HEK293 (cell line): ENCODE measurements around the gene MPDU1.

Experiments used
- CTCF ChIA-PET: fragments of 350-600 bp; formaldehyde crosslinking; extraction: SDS; loops from one replicate; lab custom pipeline; 2021; ENCODE audit warnings: antibody characterized with exemption; lab: Yijun Ruan, JAX
- POLR2A ChIA-PET: fragments of 300-600 bp; formaldehyde crosslinking; extraction: SDS; loops from one replicate; lab custom pipeline; 2020; ENCODE audit warnings: antibody characterized with exemption, inconsistent platforms; lab: Yijun Ruan, JAX
- H3K27ac ChIP-seq: fragments of 200-500 bp; sonication (Bioruptor generic); 2 replicates; pipeline ENCODE4 v1.5.1; 2014; ENCODE audit warnings: low read depth, low read length, control low read depth, inconsistent platforms; ENCODE audit errors: extremely low read depth
- H3K36me3 ChIP-seq, 2 experiments: fragments of 200-500 bp in 1 of 2; sonication (Bioruptor generic) in 1 of 2; 1 replicate in 1 of 2; 2 replicates in 1 of 2; pipeline ENCODE4 v1.5.1; 2014 to 2017; ENCODE audit warnings: inconsistent platforms in 2 of 2, low read length in 2 of 2; ENCODE audit not compliant: control insufficient read depth in 2 of 2, insufficient read depth in 1 of 2
- H3K4me1 ChIP-seq: fragments of 200-500 bp; sonication (Bioruptor generic); 2 replicates; pipeline ENCODE4 v1.5.1; 2014; ENCODE audit warnings: mild to moderate bottlenecking, low read length, inconsistent platforms; ENCODE audit not compliant: control insufficient read depth, insufficient read depth
- H3K4me3 ChIP-seq: 2 replicates; pipeline ENCODE4 v1.5.1; 2011; ENCODE audit warnings: low read depth, mild to moderate bottlenecking, control low read depth, low read length, moderate library complexity
- H3K9me3 ChIP-seq: fragments of 200-500 bp; sonication (Bioruptor generic); 2 replicates; pipeline ENCODE4 v1.5.1; 2014; ENCODE audit warnings: low read depth, low read length, inconsistent platforms; ENCODE audit not compliant: control insufficient read depth, insufficient read depth
- ELK4 ChIP-seq: IDR thresholded peaks from 2 replicates; pipeline ENCODE4 v1.6.1; 2011; ENCODE audit warnings: mild to moderate bottlenecking, low read depth, low read length, borderline replicate concordance
- IKZF3 ChIP-seq: fragments of 450-650 bp; IDR thresholded peaks from 2 replicates; pipeline ENCODE4 v1.5.0; 2018; ENCODE audit warnings: missing biosample characterization, mild to moderate bottlenecking, missing genetic modification characterization, moderate library complexity
- MZF1 ChIP-seq: fragments of 450-650 bp; formaldehyde crosslinking; IDR thresholded peaks from 2 replicates; pipeline ENCODE4 v1.5.1; 2017; ENCODE audit warnings: missing biosample characterization, missing genetic modification characterization, borderline replicate concordance
- OSR2 ChIP-seq: fragments of 450-650 bp; formaldehyde crosslinking; IDR thresholded peaks from 2 replicates; pipeline ENCODE4 v1.5.1; 2016; ENCODE audit warnings: missing biosample characterization, missing genetic modification characterization
- PRDM4 ChIP-seq: fragments of 450-650 bp; formaldehyde crosslinking; IDR thresholded peaks from 2 replicates; pipeline ENCODE4 v1.5.1; 2017; ENCODE audit warnings: missing biosample characterization, missing genetic modification characterization
- ZNF19 ChIP-seq: fragments of 450-650 bp; formaldehyde crosslinking; IDR thresholded peaks from 2 replicates; pipeline ENCODE4; 2016; ENCODE audit warnings: missing biosample characterization, missing genetic modification characterization, low read depth
- ZNF266 ChIP-seq: fragments of 450-650 bp; formaldehyde crosslinking; IDR thresholded peaks from 2 replicates; pipeline ENCODE4 v1.5.1; 2016; ENCODE audit warnings: missing biosample characterization, missing genetic modification characterization, low read depth
- ZNF274 ChIP-seq, 2 experiments: fragments of 200-500 bp in 1 of 2; fragments of 450-650 bp in 1 of 2; sonication (Bioruptor generic) in 1 of 2; formaldehyde crosslinking in 1 of 2; IDR thresholded peaks; 2 replicates each; pipeline versions ENCODE4 v1.5.1 to v1.6.1; 2014 to 2016; ENCODE audit warnings: borderline replicate concordance in 1 of 2, inconsistent platforms in 1 of 2, low read length in 1 of 2, missing biosample characterization in 1 of 2, missing genetic modification characterization in 1 of 2
- ZNF350 ChIP-seq: fragments of 450-650 bp; formaldehyde crosslinking; IDR thresholded peaks from 2 replicates; pipeline ENCODE4 v1.5.0; 2017; ENCODE audit warnings: missing biosample characterization, mild to moderate bottlenecking, missing genetic modification characterization
- ZNF561 ChIP-seq: fragments of 450-650 bp; IDR thresholded peaks from 2 replicates; pipeline ENCODE4 v1.5.1; 2018; ENCODE audit warnings: missing biosample characterization, missing genetic modification characterization, borderline replicate concordance
- ZNF654 ChIP-seq: fragments of 450-650 bp; formaldehyde crosslinking; IDR thresholded peaks from 2 replicates; pipeline ENCODE4 v1.5.1; 2016; ENCODE audit warnings: low read depth, missing biosample characterization, missing genetic modification characterization
- ZNF660 ChIP-seq: fragments of 450-650 bp; IDR thresholded peaks from 2 replicates; pipeline ENCODE4 v1.5.1; 2018; ENCODE audit warnings: missing biosample characterization, mild to moderate bottlenecking, missing genetic modification characterization
- ZNF664 ChIP-seq: fragments of 450-650 bp; formaldehyde crosslinking; IDR thresholded peaks from 2 replicates; pipeline ENCODE4 v1.5.1; 2016; ENCODE audit warnings: missing biosample characterization, missing genetic modification characterization
- ZNF707 ChIP-seq: fragments of 450-650 bp; formaldehyde crosslinking; IDR thresholded peaks from 2 replicates; pipeline ENCODE4 v1.5.1; 2016; ENCODE audit warnings: missing biosample characterization, missing genetic modification characterization
- ZNF747 ChIP-seq: fragments of 450-650 bp; formaldehyde crosslinking; IDR thresholded peaks from 2 replicates; pipeline ENCODE4 v1.5.1; 2016; ENCODE audit warnings: missing biosample characterization, missing genetic modification characterization
- TF ChIP-seq, protein P1 (sequence below): fragments of 450-650 bp; formaldehyde crosslinking; IDR thresholded peaks from 2 replicates; pipeline ENCODE4 v1.5.1; 2016; ENCODE audit warnings: missing biosample characterization, missing genetic modification characterization
- TF ChIP-seq, protein P2 (sequence below): fragments of 450-650 bp; formaldehyde crosslinking; IDR thresholded peaks from 2 replicates; pipeline ENCODE4 v1.5.1; 2016; ENCODE audit warnings: missing biosample characterization, missing genetic modification characterization
- TF ChIP-seq, protein P3 (sequence below): fragments of 450-650 bp; IDR thresholded peaks from 2 replicates; pipeline ENCODE4 v1.5.1; 2018; ENCODE audit warnings: missing biosample characterization, missing genetic modification characterization
- TF ChIP-seq, protein P4 (sequence below): fragments of 450-650 bp; formaldehyde crosslinking; IDR thresholded peaks from 2 replicates; pipeline ENCODE4 v1.5.1; 2016; ENCODE audit warnings: missing biosample characterization, missing genetic modification characterization
- TF ChIP-seq, protein P5 (sequence below): fragments of 450-650 bp; formaldehyde crosslinking; IDR thresholded peaks from 2 replicates; pipeline ENCODE4 v1.5.1; 2017; ENCODE audit warnings: missing biosample characterization, missing genetic modification characterization
- TF ChIP-seq, protein P6 (sequence below): fragments of 450-650 bp; formaldehyde crosslinking; conservative IDR thresholded peaks from 2 replicates; pipeline ENCODE4 v1.5.1; 2016; ENCODE audit warnings: low read depth, missing biosample characterization, missing genetic modification characterization

The MPDU1 gene

DNA sequence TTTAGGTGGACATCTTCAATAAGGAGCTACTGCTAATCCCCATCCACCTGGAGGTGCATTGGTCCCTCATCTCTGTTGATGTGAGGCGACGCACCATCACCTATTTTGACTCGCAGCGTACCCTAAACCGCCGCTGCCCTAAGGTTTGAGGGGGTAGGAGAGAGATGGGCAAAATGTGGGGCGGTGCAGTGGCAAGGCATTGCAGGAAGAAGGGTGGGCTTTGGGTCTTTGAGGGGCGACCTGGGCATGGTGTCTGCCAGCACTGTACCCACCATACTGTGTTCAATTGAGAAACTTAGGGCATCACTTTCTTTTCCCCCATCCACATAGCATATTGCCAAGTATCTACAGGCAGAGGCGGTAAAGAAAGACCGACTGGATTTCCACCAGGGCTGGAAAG, 13.3 kb upstream of the MPDU1 start (continued):
- no peak for TF ChIP-seq ZNF747 (tag by site-specific recombination)

DNA sequence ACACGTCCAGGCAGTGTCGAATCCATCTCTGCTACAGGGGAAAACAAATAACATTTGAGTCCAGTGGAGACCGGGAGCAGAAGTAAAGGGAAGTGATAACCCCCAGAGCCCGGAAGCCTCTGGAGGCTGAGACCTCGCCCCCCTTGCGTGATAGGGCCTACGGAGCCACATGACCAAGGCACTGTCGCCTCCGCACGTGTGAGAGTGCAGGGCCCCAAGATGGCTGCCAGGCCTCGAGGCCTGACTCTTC, 11.4 kb upstream of the MPDU1 start:
- Histone ChIP-seq H3K4me1 (peaks cover 5% of the 10 kb centered on the region), H3K4me3 (peak overlapping the region; percentile 47), H3K9me3 (no peaks in the 10 kb centered on the region), H3K36me3 (peaks cover 63 to 81% of the 10 kb centered on the region in 2 experiments), H3K27ac (peak overlapping the region; percentile 80)
- CTCF ChIA-PET = interaction anchor here (4.1 kb wide), 1 partner anchor 12 kb away, joined by 35 read pairs; the partner anchor contains the start of gene SENP3
- POLR2A ChIA-PET = interaction anchor here (0.6 to 8.2 kb wide), 10 partner anchors 11 to 360 kb away, joined by 3 to 98 read pairs (median 11); partner anchors contain the start of genes CNTROB, FXR2, MPDU1 and NEURL4
- 0 out of 2 replicates have a peak, but pooled peaks have one; percentile 6 for TF ChIP-seq ZNF660
- 0 out of 2 replicates have a peak, but pooled peaks have one; percentile 13 for TF ChIP-seq ZNF561 (tag by site-specific recombination)
- TF ChIP-seq ZNF664 = no peak
- TF ChIP-seq ZNF274 (IDR thresholded peaks at IDR 0.05; ENCODE audit: low read length) = no peak
- TF ChIP-seq ZNF274 (tag by site-specific recombination; IDR thresholded peaks at IDR 0.05; ENCODE audit: borderline replicate concordance) = no peak
- TF ChIP-seq, protein P1, sequence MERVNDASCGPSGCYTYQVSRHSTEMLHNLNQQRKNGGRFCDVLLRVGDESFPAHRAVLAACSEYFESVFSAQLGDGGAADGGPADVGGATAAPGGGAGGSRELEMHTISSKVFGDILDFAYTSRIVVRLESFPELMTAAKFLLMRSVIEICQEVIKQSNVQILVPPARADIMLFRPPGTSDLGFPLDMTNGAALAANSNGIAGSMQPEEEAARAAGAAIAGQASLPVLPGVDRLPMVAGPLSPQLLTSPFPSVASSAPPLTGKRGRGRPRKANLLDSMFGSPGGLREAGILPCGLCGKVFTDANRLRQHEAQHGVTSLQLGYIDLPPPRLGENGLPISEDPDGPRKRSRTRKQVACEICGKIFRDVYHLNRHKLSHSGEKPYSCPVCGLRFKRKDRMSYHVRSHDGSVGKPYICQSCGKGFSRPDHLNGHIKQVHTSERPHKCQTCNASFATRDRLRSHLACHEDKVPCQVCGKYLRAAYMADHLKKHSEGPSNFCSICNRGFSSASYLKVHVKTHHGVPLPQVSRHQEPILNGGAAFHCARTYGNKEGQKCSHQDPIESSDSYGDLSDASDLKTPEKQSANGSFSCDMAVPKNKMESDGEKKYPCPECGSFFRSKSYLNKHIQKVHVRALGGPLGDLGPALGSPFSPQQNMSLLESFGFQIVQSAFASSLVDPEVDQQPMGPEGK (tag by site-specific recombination) = peak; percentile 66
- TF ChIP-seq, protein P2, sequence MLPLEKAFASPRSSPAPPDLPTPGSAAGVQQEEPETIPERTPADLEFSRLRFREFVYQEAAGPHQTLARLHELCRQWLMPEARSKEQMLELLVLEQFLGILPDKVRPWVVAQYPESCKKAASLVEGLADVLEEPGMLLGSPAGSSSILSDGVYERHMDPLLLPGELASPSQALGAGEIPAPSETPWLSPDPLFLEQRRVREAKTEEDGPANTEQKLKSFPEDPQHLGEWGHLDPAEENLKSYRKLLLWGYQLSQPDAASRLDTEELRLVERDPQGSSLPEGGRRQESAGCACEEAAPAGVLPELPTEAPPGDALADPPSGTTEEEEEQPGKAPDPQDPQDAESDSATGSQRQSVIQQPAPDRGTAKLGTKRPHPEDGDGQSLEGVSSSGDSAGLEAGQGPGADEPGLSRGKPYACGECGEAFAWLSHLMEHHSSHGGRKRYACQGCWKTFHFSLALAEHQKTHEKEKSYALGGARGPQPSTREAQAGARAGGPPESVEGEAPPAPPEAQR (tag by site-specific recombination) = no peak
- no peak for TF ChIP-seq ZNF707 (tag by site-specific recombination)
- TF ChIP-seq, protein P3, sequence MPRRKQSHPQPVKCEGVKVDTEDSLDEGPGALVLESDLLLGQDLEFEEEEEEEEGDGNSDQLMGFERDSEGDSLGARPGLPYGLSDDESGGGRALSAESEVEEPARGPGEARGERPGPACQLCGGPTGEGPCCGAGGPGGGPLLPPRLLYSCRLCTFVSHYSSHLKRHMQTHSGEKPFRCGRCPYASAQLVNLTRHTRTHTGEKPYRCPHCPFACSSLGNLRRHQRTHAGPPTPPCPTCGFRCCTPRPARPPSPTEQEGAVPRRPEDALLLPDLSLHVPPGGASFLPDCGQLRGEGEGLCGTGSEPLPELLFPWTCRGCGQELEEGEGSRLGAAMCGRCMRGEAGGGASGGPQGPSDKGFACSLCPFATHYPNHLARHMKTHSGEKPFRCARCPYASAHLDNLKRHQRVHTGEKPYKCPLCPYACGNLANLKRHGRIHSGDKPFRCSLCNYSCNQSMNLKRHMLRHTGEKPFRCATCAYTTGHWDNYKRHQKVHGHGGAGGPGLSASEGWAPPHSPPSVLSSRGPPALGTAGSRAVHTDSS (tag by site-specific recombination) = no peak
- no peak for TF ChIP-seq ZNF654 (tag by site-specific recombination)
- TF ChIP-seq MZF1 (tag by site-specific recombination) = no peak
- no peak; the same call in 1 of the 2 replicates for TF ChIP-seq PRDM4 (tag by site-specific recombination)
- TF ChIP-seq, protein P4, sequence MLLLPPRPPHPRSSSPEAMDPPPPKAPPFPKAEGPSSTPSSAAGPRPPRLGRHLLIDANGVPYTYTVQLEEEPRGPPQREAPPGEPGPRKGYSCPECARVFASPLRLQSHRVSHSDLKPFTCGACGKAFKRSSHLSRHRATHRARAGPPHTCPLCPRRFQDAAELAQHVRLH (tag by site-specific recombination) = peak; percentile 98
- no peak for TF ChIP-seq ZNF19
- TF ChIP-seq, protein P5, sequence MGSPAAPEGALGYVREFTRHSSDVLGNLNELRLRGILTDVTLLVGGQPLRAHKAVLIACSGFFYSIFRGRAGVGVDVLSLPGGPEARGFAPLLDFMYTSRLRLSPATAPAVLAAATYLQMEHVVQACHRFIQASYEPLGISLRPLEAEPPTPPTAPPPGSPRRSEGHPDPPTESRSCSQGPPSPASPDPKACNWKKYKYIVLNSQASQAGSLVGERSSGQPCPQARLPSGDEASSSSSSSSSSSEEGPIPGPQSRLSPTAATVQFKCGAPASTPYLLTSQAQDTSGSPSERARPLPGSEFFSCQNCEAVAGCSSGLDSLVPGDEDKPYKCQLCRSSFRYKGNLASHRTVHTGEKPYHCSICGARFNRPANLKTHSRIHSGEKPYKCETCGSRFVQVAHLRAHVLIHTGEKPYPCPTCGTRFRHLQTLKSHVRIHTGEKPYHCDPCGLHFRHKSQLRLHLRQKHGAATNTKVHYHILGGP (tag by site-specific recombination) = no peak
- TF ChIP-seq, protein P6, sequence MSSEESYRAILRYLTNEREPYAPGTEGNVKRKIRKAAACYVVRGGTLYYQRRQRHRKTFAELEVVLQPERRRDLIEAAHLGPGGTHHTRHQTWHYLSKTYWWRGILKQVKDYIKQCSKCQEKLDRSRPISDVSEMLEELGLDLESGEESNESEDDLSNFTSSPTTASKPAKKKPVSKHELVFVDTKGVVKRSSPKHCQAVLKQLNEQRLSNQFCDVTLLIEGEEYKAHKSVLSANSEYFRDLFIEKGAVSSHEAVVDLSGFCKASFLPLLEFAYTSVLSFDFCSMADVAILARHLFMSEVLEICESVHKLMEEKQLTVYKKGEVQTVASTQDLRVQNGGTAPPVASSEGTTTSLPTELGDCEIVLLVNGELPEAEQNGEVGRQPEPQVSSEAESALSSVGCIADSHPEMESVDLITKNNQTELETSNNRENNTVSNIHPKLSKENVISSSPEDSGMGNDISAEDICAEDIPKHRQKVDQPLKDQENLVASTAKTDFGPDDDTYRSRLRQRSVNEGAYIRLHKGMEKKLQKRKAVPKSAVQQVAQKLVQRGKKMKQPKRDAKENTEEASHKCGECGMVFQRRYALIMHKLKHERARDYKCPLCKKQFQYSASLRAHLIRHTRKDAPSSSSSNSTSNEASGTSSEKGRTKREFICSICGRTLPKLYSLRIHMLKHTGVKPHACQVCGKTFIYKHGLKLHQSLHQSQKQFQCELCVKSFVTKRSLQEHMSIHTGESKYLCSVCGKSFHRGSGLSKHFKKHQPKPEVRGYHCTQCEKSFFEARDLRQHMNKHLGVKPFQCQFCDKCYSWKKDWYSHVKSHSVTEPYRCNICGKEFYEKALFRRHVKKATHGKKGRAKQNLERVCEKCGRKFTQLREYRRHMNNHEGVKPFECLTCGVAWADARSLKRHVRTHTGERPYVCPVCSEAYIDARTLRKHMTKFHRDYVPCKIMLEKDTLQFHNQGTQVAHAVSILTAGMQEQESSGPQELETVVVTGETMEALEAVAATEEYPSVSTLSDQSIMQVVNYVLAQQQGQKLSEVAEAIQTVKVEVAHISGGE = peak; percentile 24; the same call in 1 of the 2 replicates
- no peak for TF ChIP-seq ZNF350 (tag by site-specific recombination)
- no peak; the same call in 1 of the 2 replicates for TF ChIP-seq IKZF3 (tag by site-specific recombination)
- peak; percentile 87 for TF ChIP-seq OSR2 (tag by site-specific recombination)
- TF ChIP-seq ELK4 = 0 out of 2 replicates have a peak, but pooled peaks have one; percentile 47
- no peak for TF ChIP-seq ZNF266 (tag by site-specific recombination)
